Natural killer cell (primary cell): ENCODE results near the gene CDKN2B-AS1. TPM values are rescaled to one million over a fixed set of nuclear protein-coding genes. Genes with fewer than 3 reads are reported as not detected.

Experiments used
- ATAC-seq, 3 donors: fragments of 150-1000 bp in 2 of 3; fragments of 200-7000 bp in 1 of 3; cut with Tn5 transposase; 1 replicate in 1 of 3; 2 replicates in 2 of 3; pipeline ENCODE4 v1.10.0; 2021; ENCODE audit warnings: mild to moderate bottlenecking in 2 of 3, moderate library complexity in 2 of 3
- DNase-seq, 2 donors: peaks; one replicate each; pipeline versions ENCODE4 v3.0.0 to v3.0.0-alpha.2; 2013 to 2021; ENCODE audit warnings: mixed read lengths in 1 of 2
- H3K27ac ChIP-seq: one replicate; pipeline ENCODE4 v1.5.1; 2013; ENCODE audit warnings: mild to moderate bottlenecking, low read length
- H3K27me3 ChIP-seq: one replicate; pipeline ENCODE4 v1.6.1; 2013; ENCODE audit warnings: low read length; ENCODE audit not compliant: control insufficient read depth, insufficient read depth
- H3K36me3 ChIP-seq: one replicate; pipeline ENCODE4 v1.6.1; 2013; ENCODE audit warnings: low read length; ENCODE audit not compliant: control insufficient read depth, insufficient read depth
- H3K4me1 ChIP-seq: one replicate; pipeline ENCODE4 v1.6.1; 2013; ENCODE audit warnings: low read length; ENCODE audit not compliant: control insufficient read depth, insufficient read depth
- H3K4me3 ChIP-seq: one replicate; pipeline ENCODE4 v1.5.1; 2013; ENCODE audit warnings: low read length
- H3K9me3 ChIP-seq: one replicate; pipeline ENCODE4 v1.6.1; 2013; ENCODE audit warnings: low read length; ENCODE audit not compliant: control insufficient read depth, insufficient read depth
- H3K27ac Mint-ChIP-seq, 2 donors: one replicate each; pipeline ENCODE4 v1.8.0; 2022; ENCODE audit warnings: mild to moderate bottlenecking in 2 of 2, mixed read lengths in 2 of 2, moderate library complexity in 1 of 2
- H3K27me3 Mint-ChIP-seq, 2 donors: one replicate each; pipeline ENCODE4 v1.8.0; 2022; ENCODE audit warnings: low read depth in 2 of 2, mixed read lengths in 2 of 2
- H3K36me3 Mint-ChIP-seq: one replicate; pipeline ENCODE4 v1.8.0; 2022; ENCODE audit warnings: mixed read lengths
- H3K4me1 Mint-ChIP-seq, 2 donors: one replicate each; pipeline ENCODE4 v1.8.0; 2022; ENCODE audit warnings: mixed read lengths in 2 of 2
- H3K4me3 Mint-ChIP-seq: one replicate; pipeline ENCODE4 v1.8.0; 2022; ENCODE audit warnings: mild to moderate bottlenecking, moderate library complexity, mixed read lengths
- H3K9me3 Mint-ChIP-seq, 2 donors: one replicate each; pipeline ENCODE4 v1.8.0; 2022; ENCODE audit warnings: mixed read lengths in 2 of 2
- WGBS: methylation state at CpG from one replicate; pipeline ENCODE4 v1.1.7; 2013; ENCODE audit warnings: missing lambda C conversion rate; ENCODE audit not compliant: insufficient coverage; 5-methylcytosine and 5-hydroxymethylcytosine counted together
- intact Hi-C: fragments of 100-400 bp; cut with micrococcal nuclease; formaldehyde crosslinking; loops from one replicate; pipeline ENCODE4 v1.14.2; 2022
- total RNA-seq, 4 donors: library from RNA; stranded (reverse); fragments of 120-200 nt in 1 of 4; gene quantifications; one replicate each; pipeline versions ENCODE4 v1.2.3 to v1.2.4, GENCODE V29; 2013 to 2022
- TF ChIP-seq, protein P1 (sequence below): fragments of 200-600 bp; IDR thresholded peaks from one replicate; pipeline ENCODE4 v1.8.0; 2022; ENCODE audit warnings: antibody characterized with exemption

CDKN2B-AS1 gene
- total RNA-seq, 3 donors from 2014 or later (not counting 1 experiment from before 2014, with no cell fraction given): 2.6 to 4.3 (median 3.1) TPM

DNA sequence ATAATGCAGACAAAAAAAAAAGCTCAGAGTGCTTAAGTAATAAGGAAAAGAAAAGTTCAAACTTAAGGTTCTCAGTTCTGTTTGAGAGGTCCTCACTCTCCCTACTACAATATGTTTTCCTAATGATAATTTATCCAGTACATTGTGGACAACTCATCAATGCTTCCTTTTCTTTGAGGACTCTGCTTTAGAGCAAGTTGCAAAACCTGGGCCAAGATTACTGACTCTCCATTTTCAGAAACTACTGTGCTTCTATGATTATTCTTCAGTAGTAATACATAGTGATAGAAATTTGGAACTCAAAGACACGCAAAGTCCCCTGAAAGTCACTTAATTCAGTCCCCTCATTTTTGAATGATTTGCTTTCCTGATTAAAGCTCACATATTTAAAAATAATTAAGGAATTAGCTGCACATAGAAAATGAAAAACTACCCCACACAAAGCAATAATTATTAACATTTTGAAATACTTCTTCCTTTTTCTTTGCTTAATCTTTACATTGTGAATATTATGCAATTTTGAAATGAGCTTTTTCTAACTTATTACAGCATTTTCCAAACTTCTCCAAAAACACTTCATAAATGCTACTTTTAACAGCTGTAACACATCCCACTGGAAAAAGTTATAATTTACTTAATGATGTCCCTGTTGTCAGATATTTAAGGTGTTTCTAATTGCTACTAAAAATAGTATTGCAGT is 11.6 kb upstream of the CDKN2B-AS1 start:
- intact Hi-C loops: no loop called here
- Mint-ChIP-seq H3K9me3 (no peaks in the 10 kb centered on the region), H3K36me3 (no peaks in the 10 kb centered on the region), H3K27ac (no peak overlapping the region), H3K4me1 (peaks cover 0 to 7% of the 10 kb centered on the region in 2 donors), H3K4me3 (no peak overlapping the region), H3K27me3 (peaks cover 47 to 80% of the 10 kb centered on the region in 2 donors)
- ATAC-seq (no peak), DNase-seq (no peak)
- TF ChIP-seq, protein P1, sequence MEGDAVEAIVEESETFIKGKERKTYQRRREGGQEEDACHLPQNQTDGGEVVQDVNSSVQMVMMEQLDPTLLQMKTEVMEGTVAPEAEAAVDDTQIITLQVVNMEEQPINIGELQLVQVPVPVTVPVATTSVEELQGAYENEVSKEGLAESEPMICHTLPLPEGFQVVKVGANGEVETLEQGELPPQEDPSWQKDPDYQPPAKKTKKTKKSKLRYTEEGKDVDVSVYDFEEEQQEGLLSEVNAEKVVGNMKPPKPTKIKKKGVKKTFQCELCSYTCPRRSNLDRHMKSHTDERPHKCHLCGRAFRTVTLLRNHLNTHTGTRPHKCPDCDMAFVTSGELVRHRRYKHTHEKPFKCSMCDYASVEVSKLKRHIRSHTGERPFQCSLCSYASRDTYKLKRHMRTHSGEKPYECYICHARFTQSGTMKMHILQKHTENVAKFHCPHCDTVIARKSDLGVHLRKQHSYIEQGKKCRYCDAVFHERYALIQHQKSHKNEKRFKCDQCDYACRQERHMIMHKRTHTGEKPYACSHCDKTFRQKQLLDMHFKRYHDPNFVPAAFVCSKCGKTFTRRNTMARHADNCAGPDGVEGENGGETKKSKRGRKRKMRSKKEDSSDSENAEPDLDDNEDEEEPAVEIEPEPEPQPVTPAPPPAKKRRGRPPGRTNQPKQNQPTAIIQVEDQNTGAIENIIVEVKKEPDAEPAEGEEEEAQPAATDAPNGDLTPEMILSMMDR: no peak
- WGBS: no CpG with 5 or more reads among the region's 1 CpG
- Histone ChIP-seq H3K27me3 (peaks cover 70% of the 10 kb centered on the region), H3K27ac (no peak overlapping the region), H3K4me3 (no peak overlapping the region), H3K4me1 (no peaks in the 10 kb centered on the region), H3K36me3 (no peaks in the 10 kb centered on the region), H3K9me3 (no peaks in the 10 kb centered on the region)

DNA sequence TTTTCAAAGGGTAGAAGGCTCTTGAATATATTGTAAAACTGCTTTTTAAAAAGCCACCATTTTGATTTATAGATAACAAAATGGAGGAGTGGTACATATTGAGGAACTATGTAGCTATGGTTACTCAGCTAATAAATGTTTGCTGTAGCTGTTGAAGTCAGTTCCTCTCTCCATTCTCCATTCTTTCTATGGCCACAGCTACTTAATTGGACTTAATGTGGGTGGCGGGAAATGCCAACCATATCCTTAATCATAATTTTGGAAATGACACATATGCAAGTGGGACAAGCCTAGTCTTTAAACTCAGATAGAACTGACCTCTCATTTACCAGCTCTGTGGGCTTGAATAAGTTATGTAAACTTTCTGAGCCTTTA is 11.0 kb upstream of the CDKN2B-AS1 start:
- no peak overlapping the region for H3K27ac Mint-ChIP-seq
- H3K36me3 Mint-ChIP-seq: no peaks in the 10 kb centered on the region
- Histone ChIP-seq H3K27ac (no peak overlapping the region), H3K27me3 (peaks cover 68% of the 10 kb centered on the region), H3K9me3 (no peaks in the 10 kb centered on the region), H3K4me1 (no peaks in the 10 kb centered on the region), H3K4me3 (no peak overlapping the region), H3K36me3 (no peaks in the 10 kb centered on the region)
- peaks cover 48 to 81% of the 10 kb centered on the region in 2 donors for H3K27me3 Mint-ChIP-seq
- WGBS: 86% methylated on average over 1 of the region's 1 CpG
- intact Hi-C loops: no loop called here
- no peak overlapping the region for H3K4me3 Mint-ChIP-seq
- H3K4me1 Mint-ChIP-seq: peaks cover 0 to 7% of the 10 kb centered on the region in 2 donors
- DNase-seq (no peak), ATAC-seq (no peak)
- H3K9me3 Mint-ChIP-seq: no peaks in the 10 kb centered on the region
- TF ChIP-seq, protein P1: no peak

DNA sequence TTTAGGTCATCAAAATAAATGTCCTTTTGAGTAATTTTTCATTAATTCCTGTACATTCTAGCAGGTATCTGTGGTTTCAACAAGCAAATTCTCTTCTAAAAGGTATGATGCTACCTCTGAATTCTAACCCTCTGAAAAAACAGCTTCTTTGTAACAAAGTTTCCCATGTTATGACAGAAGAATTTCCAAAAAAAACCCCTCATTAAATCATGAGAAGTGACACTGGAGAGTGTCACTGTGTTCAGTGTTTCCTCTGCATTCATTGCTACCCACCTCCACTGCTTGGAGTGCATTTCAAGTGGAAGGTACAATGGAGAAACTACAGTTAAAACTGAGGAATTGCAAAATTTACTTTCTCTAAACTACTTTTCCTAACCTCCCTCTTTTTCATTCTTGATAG is 10.5 kb upstream of the CDKN2B-AS1 start:
- Histone ChIP-seq H3K27ac (no peak overlapping the region), H3K4me1 (no peaks in the 10 kb centered on the region), H3K36me3 (no peaks in the 10 kb centered on the region), H3K4me3 (no peak overlapping the region), H3K9me3 (no peaks in the 10 kb centered on the region), H3K27me3 (peaks cover 68% of the 10 kb centered on the region)
- H3K36me3 Mint-ChIP-seq: no peaks in the 10 kb centered on the region
- ATAC-seq (no peak), DNase-seq (no peak)
- intact Hi-C loops: no loop called here
- peaks cover 0 to 7% of the 10 kb centered on the region in 2 donors for H3K4me1 Mint-ChIP-seq
- TF ChIP-seq, protein P1: no peak
- no peak overlapping the region for H3K4me3 Mint-ChIP-seq
- no peaks in the 10 kb centered on the region for H3K9me3 Mint-ChIP-seq
- no peak overlapping the region for H3K27ac Mint-ChIP-seq
- peaks cover 47 to 81% of the 10 kb centered on the region in 2 donors for H3K27me3 Mint-ChIP-seq
